Fibroblast of pulmonary artery (primary cell): ENCODE data around the gene C18orf63.
"Not testable (repeated sequence)": the region's sequence is repeated elsewhere in the genome, so short reads cannot be mapped to it uniquely, and the experiment has no call there.

Experiments
- DNase-seq: peaks from one replicate; pipeline ENCODE4 v3.0.0-alpha.2; 2010; ENCODE audit warnings: low read depth
- H3K4me3 ChIP-seq: replicated peaks from 2 replicates; pipeline ENCODE4 v1.5.1; 2011; ENCODE audit warnings: low read depth, mild to moderate bottlenecking, control low read depth, low read length, moderate library complexity
- TF ChIP-seq, protein P1 (sequence below): IDR thresholded peaks from 2 replicates; pipeline ENCODE4 v1.5.1; 2011; ENCODE audit warnings: mild to moderate bottlenecking, control low read depth, low read length, inconsistent platforms; ENCODE audit errors: missing control alignments

C18orf63 gene

DNA sequence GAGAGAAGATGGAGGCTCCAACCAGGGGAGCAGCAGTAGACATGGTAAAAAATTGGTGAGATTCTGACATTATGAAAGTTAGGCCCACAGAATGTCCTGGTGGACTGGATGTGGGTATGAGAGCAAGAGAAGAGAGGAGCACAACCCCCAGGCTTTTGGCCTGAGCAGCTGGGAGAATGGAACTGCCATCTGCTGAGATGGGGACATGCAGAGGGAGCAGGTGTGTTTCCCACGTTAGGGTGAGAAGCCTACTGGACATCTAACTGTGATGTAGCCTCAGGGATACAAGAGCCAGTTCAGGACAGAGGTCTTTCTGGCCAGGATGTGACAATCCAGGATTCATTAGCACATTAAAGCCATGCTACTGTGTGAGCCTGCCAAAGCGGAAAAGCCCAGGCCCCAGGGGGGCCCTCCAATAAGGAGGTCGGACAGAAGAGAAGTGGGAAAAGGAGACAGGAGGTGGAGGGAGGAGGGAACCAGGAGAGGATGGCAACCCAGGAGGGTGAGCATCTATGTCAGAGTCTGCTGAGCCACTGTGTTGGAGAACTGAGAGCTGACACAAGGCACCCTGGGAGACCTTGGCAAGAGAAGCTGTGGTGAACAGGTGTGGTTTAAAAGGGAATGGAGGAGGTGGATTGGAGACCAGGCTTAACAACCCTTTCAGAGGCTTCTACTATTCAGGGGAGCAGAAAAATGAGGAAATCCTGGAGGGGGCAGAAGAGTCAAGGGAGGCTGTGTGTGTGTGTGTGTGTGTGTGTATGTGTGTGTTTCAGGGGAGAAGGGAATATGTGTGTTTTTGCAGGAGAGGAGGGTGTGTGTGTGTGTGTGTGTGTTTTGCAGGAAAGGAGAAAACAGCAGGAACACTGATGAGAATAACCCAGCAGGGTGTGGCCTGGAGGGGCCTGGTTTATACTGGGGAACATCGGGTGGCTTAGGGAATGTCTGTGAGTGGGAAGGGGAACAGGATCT is 34.3 kb upstream of the C18orf63 start:
- TF ChIP-seq, protein P1, sequence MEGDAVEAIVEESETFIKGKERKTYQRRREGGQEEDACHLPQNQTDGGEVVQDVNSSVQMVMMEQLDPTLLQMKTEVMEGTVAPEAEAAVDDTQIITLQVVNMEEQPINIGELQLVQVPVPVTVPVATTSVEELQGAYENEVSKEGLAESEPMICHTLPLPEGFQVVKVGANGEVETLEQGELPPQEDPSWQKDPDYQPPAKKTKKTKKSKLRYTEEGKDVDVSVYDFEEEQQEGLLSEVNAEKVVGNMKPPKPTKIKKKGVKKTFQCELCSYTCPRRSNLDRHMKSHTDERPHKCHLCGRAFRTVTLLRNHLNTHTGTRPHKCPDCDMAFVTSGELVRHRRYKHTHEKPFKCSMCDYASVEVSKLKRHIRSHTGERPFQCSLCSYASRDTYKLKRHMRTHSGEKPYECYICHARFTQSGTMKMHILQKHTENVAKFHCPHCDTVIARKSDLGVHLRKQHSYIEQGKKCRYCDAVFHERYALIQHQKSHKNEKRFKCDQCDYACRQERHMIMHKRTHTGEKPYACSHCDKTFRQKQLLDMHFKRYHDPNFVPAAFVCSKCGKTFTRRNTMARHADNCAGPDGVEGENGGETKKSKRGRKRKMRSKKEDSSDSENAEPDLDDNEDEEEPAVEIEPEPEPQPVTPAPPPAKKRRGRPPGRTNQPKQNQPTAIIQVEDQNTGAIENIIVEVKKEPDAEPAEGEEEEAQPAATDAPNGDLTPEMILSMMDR: no peak
- no peak for DNase-seq

DNA sequence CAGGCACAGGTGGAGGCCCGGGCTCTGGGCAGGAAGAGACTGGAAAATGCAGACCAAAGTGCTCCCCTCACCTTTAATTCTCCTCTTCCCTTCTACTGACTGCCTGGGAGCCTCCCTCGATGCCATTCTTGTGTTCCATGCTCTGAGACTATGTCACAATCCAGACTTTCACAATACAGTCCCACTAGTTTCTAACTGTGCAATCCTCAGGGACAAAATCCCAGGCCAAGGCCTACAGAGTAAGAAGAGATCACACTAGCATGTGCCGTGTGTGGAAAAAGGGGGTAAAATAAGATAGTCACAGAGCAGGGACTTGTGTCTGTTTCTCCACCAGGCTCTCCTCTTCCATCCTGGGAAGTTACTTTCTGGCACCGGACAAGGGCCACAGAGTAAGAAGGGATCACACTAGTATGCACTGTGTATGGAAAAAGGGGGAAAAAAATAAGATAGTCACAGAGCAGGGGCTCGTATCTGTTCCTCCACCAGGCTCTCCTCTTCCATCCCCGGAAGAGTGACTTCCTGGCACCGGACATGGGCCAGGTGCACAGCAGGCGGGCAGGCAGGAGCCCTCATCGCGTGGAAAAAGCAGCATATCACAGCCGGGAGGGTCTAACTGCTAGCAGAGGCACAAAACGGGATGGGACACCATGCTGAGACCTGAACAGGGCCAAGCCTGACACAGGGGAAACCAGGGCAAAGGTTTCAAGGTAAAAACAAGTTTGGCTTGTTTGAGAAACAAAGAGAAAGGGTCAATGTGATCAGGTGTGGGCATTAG is 33.5 kb upstream of the C18orf63 start:
- H3K4me3 ChIP-seq: no peak overlapping the region
- peak; percentile 69 for DNase-seq
- TF ChIP-seq, protein P1: no peak

More for the DNA sequence above, 34.3 kb upstream of the C18orf63 start:
- H3K4me3 ChIP-seq: no peak overlapping the region

DNA sequence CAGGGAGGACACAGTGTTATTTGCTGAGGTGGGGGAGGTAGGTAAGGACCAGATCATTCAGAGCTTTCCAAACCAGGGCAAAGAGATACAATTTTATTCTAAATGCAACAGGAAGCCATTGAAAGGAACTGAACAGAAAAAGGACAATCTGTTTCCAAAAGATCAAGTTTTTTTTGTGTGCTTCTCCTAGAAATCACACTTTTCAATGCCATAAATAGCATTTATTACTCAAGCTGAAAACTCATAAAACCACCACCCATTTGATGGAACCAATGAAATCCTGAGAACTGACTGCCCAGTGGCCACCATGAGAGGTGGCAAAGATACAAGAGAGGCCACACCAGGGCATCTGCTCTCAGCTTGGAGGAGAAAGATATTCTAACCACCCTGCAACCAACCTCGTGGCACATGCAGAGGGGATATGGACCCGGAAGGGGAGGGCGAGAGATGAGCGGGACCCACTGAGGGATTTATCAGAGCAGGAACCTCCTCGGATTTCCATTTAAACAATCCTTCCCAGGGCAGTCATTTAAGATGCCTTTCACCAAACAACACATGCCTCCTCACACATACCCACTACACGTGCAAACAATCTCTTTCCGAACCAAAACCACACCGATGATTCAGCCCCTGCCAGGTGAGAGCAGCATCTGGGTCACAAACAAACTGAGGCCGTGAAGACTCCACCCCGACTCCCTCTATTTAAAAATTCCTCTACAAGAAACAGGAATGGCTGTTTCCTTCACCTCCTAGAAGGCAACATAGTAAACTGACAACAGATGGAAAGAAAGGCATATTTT is 32.7 kb upstream of the C18orf63 start:
- DNase-seq: no peak
- no peak overlapping the region for H3K4me3 ChIP-seq
- TF ChIP-seq, protein P1: no peak

DNA sequence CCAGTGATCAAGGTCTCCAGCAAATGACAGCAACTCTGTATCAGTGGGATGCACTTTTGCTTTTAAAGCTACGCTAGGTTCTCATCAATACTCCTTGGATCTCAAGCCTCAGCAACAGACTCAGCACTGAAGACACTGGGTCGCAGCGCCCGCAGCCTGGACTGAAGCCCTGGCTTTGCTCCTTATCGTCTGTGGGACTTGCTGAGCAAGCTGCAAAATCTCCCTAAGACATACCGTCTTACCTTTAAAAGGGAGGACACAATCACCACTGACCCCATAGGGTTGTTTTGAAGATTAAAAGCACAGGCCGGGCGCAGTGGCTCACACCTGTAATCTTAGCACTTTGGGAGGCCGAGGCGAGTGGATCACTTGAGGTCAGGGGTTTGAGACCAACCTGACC is 32.0 kb upstream of the C18orf63 start:
- no peak for DNase-seq
- no peak overlapping the region for H3K4me3 ChIP-seq
- TF ChIP-seq, protein P1: no peak

DNA sequence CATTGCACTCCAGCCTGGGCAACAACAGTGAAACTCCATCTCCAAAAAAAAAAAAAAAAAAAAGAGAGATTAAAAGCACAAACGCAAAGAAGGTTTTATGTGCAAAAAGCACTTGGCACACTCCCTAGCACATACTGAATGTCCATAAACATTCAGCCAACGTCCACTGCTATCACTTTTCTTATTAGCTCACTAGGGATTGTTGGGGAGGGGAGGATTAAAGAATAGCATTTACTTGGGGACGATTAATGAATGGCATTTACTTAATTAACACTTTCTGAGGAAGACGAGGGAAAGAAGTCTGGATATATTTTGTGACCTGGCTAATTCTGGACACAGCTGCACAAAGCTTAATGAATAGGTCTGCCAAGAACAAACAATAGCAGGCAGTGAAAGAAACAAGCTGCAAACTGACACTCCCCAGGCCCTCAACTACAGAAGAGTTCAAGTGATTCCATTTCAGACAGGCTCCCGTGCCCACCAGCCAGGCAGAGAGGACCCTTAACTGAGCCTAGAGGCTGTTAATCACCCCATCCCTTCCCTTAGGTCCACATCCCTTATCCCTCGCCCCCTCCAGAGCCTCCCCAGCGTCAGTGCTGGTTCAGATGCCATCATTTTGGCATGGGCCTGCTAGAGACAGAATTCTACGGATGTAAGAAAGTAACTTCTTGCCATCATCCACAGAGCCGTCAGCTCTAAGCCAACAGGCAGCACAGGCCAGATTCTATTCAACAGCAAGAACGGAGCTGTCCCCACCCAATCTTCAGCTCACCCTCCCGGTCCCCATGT is 31.3 kb upstream of the C18orf63 start:
- peak; percentile 52 for DNase-seq
- TF ChIP-seq, protein P1: no peak
- no peak overlapping the region for H3K4me3 ChIP-seq

DNA sequence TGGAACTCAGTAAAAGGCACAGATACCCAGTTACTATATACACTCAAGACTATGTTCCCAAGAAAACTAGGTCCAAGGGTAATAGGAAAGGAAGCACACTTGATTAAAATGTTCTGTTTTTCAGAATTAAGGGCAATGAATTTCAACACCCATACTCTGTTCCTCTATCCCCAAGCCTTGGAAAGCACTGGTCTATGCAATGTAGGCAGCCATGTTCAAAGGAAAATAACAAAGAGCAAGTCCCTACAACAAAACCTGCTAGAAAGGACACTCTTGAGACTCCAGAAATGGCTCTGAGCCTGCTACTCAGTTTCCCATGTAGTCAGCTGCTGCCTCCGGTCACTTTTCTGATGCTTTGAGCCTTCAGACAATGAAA is 30.7 kb upstream of the C18orf63 start:
- TF ChIP-seq, protein P1: no peak
- H3K4me3 ChIP-seq: no peak overlapping the region
- no peak for DNase-seq

DNA sequence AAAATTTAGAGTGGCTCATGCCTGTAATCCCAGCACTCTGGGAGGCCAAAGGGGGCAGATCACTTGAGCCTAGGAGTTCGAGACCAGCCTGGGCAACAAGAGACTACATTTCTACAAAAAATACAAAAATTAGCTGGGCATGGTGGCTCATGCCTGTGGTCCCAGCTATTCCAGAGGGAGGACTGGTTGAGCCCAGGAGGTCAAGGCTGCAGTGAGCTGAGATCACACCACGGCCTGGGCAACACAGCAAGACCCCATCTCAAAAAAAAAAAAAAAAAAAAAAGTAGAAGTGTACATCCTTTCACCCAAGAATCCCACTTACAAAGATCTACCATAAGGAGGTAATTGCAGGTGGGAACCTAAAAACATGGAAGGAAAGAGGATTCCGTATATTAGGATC is 30.1 kb upstream of the C18orf63 start:
- DNase-seq, H3K4me3 ChIP-seq: not testable (repeated sequence)
